CD14-positive monocyte (primary cell): Measurements from ENCODE around the gene RTN1. TPM values are rescaled to one million over a fixed set of nuclear protein-coding genes. Genes with fewer than 3 reads are reported as not detected.

Experiments used
- DNase-seq, 3 donors: peaks; one replicate each; pipeline ENCODE4 v3.0.0-alpha.2; 2011 to 2022
- H2AFZ ChIP-seq: 2 replicates; pipeline ENCODE4 v1.6.0; 2012; ENCODE audit warnings: mild to moderate bottlenecking, low read depth, low read length, inconsistent platforms; ENCODE audit not compliant: insufficient read depth, poor library complexity, severe bottlenecking
- H3K27ac ChIP-seq, 2 donors: 1 replicate in 1 of 2; 2 replicates in 1 of 2; pipeline ENCODE4 v1.5.1; 2012 to 2013; ENCODE audit warnings: low read length in 2 of 2, control low read depth in 1 of 2, inconsistent platforms in 1 of 2, low read depth in 1 of 2, mild to moderate bottlenecking in 1 of 2
- H3K27me3 ChIP-seq, 2 donors: one replicate each; pipeline versions ENCODE4 v1.6.0 to v1.6.1; 2011 to 2013; ENCODE audit warnings: low read length in 2 of 2; ENCODE audit not compliant: control insufficient read depth in 2 of 2, insufficient read depth in 2 of 2
- H3K36me3 ChIP-seq, 2 donors: replicated peaks in 1 of 2; 1 replicate in 1 of 2; 2 replicates in 1 of 2; pipeline versions ENCODE4 v1.5.1 to v1.6.1; 2012 to 2013; ENCODE audit warnings: low read length in 2 of 2, control low read depth in 1 of 2, inconsistent platforms in 1 of 2, mild to moderate bottlenecking in 1 of 2; ENCODE audit not compliant: insufficient read depth in 2 of 2, control insufficient read depth in 1 of 2
- H3K4me1 ChIP-seq, 2 donors: 1 replicate in 1 of 2; 2 replicates in 1 of 2; pipeline versions ENCODE4 v1.5.1 to v1.6.1; 2012 to 2013; ENCODE audit warnings: low read length in 2 of 2, control low read depth in 1 of 2, inconsistent platforms in 1 of 2, mild to moderate bottlenecking in 1 of 2, moderate library complexity in 1 of 2; ENCODE audit not compliant: insufficient read depth in 2 of 2, control insufficient read depth in 1 of 2
- H3K4me2 ChIP-seq: replicated peaks from 2 replicates; pipeline ENCODE3; 2012; ENCODE audit warnings: low read length, moderate library complexity, mild to moderate bottlenecking; ENCODE audit not compliant: poor library complexity, severe bottlenecking; ENCODE audit errors: extremely low read depth
- H3K4me3 ChIP-seq, 3 experiments: fragments of 200-600 bp in 1 of 3; sonication (generic) in 1 of 3; replicated peaks in 1 of 3; 1 replicate in 2 of 3; 2 replicates in 1 of 3; pipeline ENCODE4 v1.5.1; 2011 to 2013; ENCODE audit warnings: low read length in 3 of 3, mild to moderate bottlenecking in 3 of 3, control low read depth in 2 of 3, low read depth in 2 of 3, inconsistent platforms in 1 of 3, moderate library complexity in 1 of 3
- H3K79me2 ChIP-seq: 2 replicates; pipeline ENCODE4 v1.6.0; 2012; ENCODE audit warnings: mild to moderate bottlenecking, control low read depth, inconsistent platforms, low read length, moderate library complexity; ENCODE audit not compliant: insufficient read depth
- H3K9ac ChIP-seq: 2 replicates; pipeline ENCODE4 v1.6.0; 2017; ENCODE audit warnings: low read length, mild to moderate bottlenecking; ENCODE audit not compliant: insufficient read depth, poor library complexity, severe bottlenecking
- H3K9me3 ChIP-seq, 2 donors: replicated peaks in 1 of 2; 1 replicate in 1 of 2; 2 replicates in 1 of 2; pipeline versions ENCODE4 v1.5.1 to v1.6.1; 2012 to 2013; ENCODE audit warnings: low read length in 2 of 2, control low read depth in 1 of 2; ENCODE audit not compliant: control insufficient read depth in 1 of 2, insufficient read depth in 1 of 2
- H4K20me1 ChIP-seq: 2 replicates; pipeline ENCODE4 v1.6.0; 2012; ENCODE audit warnings: mild to moderate bottlenecking, low read length, control low read depth, moderate library complexity; ENCODE audit not compliant: insufficient read depth
- H3K27ac Mint-ChIP-seq, 7 donors: one replicate each; pipeline ENCODE4 v1.8.0; 2020; ENCODE audit warnings: mild to moderate bottlenecking in 7 of 7, mixed read lengths in 7 of 7, moderate library complexity in 6 of 7, inconsistent platforms in 2 of 7
- H3K27me3 Mint-ChIP-seq, 3 donors: one replicate each; pipeline ENCODE4 v1.8.0; 2021 to 2022; ENCODE audit warnings: low read depth in 3 of 3, mild to moderate bottlenecking in 3 of 3, mixed read lengths in 3 of 3, moderate library complexity in 3 of 3, inconsistent platforms in 1 of 3
- H3K36me3 Mint-ChIP-seq, 2 donors: one replicate each; pipeline ENCODE4 v1.8.0; 2020; ENCODE audit warnings: mixed read lengths in 2 of 2, inconsistent platforms in 1 of 2, mild to moderate bottlenecking in 1 of 2
- H3K4me1 Mint-ChIP-seq: one replicate; pipeline ENCODE4 v1.8.0; 2020; ENCODE audit warnings: mild to moderate bottlenecking, mixed read lengths
- H3K4me3 Mint-ChIP-seq, 2 donors: one replicate each; pipeline ENCODE4 v1.8.0; 2020; ENCODE audit warnings: mild to moderate bottlenecking in 2 of 2, mixed read lengths in 2 of 2, moderate library complexity in 1 of 2
- H3K9me3 Mint-ChIP-seq, 7 donors: one replicate each; pipeline ENCODE4 v1.8.0; 2020 to 2022; ENCODE audit warnings: mixed read lengths in 7 of 7, mild to moderate bottlenecking in 6 of 7, moderate library complexity in 6 of 7, inconsistent platforms in 2 of 7
- WGBS: methylation state at CpG from one replicate; pipeline ENCODE4 v1.1.5; 2013; ENCODE audit warnings: missing lambda C conversion rate; ENCODE audit not compliant: insufficient coverage; 5-methylcytosine and 5-hydroxymethylcytosine counted together
- intact Hi-C, 2 donors: fragments of 100-400 bp; cut with micrococcal nuclease; formaldehyde crosslinking; loops; one replicate each; pipeline versions ENCODE4 v1.15.0 to v1.15.1; 2023
- polyA plus RNA-seq, 3 donors: library from polyadenylated mRNA; depleted of rRNA in 1 of 3; unstranded in 2 of 3; stranded (reverse) in 1 of 3; fragments of 300-500 nt in 2 of 3; fragments of >200 nt in 1 of 3; fragmentation: Illumina TruSeq in 2 of 3; gene quantifications; 1 replicate in 2 of 3; 2 replicates in 1 of 3; pipeline ENCODE4 v1.2.3, GENCODE V29; 2012 to 2021
- TF ChIP-seq, protein P1 (sequence below): fragments of 200-600 bp; IDR thresholded peaks from one replicate; pipeline ENCODE4 v1.8.0; 2022; ENCODE audit warnings: antibody characterized with exemption, mild to moderate bottlenecking

The RTN1 gene
- polyA plus RNA-seq, 3 donors, result 40.2 to 75.1 (median 55.0) TPM

- DNase-seq, result peak; percentile 28 to 70 (median 29)
- Histone ChIP-seq H4K20me1 (peaks cover 66% of the 10 kb centered on the region), H3K27ac (no peak overlapping the region), H3K4me1 (peaks cover 13 to 17% of the 10 kb centered on the region in 2 donors), H3K36me3 (no peaks in the 10 kb centered on the region), H3K27me3 (no peaks in the 10 kb centered on the region), H3K4me3 (no peak overlapping the region), H3K9ac (no peak overlapping the region), H3K9me3 (peaks cover 0 to 10% of the 10 kb centered on the region in 2 donors), H3K4me2 (peak overlapping the region; percentile 3), H3K79me2 (no peaks in the 10 kb centered on the region), H2AFZ (no peak overlapping the region)
- TF ChIP-seq, protein P1, sequence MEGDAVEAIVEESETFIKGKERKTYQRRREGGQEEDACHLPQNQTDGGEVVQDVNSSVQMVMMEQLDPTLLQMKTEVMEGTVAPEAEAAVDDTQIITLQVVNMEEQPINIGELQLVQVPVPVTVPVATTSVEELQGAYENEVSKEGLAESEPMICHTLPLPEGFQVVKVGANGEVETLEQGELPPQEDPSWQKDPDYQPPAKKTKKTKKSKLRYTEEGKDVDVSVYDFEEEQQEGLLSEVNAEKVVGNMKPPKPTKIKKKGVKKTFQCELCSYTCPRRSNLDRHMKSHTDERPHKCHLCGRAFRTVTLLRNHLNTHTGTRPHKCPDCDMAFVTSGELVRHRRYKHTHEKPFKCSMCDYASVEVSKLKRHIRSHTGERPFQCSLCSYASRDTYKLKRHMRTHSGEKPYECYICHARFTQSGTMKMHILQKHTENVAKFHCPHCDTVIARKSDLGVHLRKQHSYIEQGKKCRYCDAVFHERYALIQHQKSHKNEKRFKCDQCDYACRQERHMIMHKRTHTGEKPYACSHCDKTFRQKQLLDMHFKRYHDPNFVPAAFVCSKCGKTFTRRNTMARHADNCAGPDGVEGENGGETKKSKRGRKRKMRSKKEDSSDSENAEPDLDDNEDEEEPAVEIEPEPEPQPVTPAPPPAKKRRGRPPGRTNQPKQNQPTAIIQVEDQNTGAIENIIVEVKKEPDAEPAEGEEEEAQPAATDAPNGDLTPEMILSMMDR, result no peak
- 71% methylated on average over 1 of the region's 3 CpGs for WGBS
- intact Hi-C loops, result no loop called here
- Mint-ChIP-seq H3K4me1 (peaks cover 25% of the 10 kb centered on the region), H3K36me3 (peaks cover 8 to 9% of the 10 kb centered on the region in 2 donors), H3K27ac (peak overlapping the region in 4 of 7 donors; percentile 4 to 33 (median 24)), H3K27me3 (peaks cover 0 to 2% (median 2%) of the 10 kb centered on the region in 3 donors), H3K4me3 (peak overlapping the region in 1 of 2 donors; percentile 22), H3K9me3 (peaks cover 10 to 23% (median 19%) of the 10 kb centered on the region in 7 donors)
Measured at GRCh38 chr14:59739794-59740193, 130.8 kb downstream of the RTN1 start.

DNA sequence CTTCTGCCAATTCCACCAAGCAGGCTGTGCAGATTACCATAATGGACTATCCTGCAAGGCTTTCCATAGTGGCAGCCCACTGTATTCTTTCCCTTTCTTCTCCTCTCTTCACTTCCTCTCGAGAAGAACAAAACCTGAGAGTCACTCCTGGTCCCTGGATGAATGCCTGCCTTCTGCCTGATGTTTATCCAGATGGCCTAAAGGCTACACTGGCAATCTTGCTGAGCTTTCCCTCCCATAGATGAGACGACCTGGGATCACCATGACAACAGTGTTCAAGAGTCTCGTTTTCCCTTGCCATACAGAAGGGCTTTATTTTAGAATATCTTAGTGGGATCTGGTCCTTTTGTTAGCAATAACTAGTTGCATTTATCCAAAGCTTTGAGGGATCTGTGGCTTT is 142.3 kb downstream of the RTN1 start:
- Mint-ChIP-seq H3K36me3 (peaks cover 13 to 18% of the 10 kb centered on the region in 2 donors), H3K4me1 (no peaks in the 10 kb centered on the region), H3K27me3 (no peaks in the 10 kb centered on the region), H3K9me3 (peaks cover 0 to 11% (median 7%) of the 10 kb centered on the region in 7 donors), H3K4me3 (no peak overlapping the region), H3K27ac (no peak overlapping the region)
- TF ChIP-seq, protein P1, result no peak
- intact Hi-C loops, result no loop called here
- Histone ChIP-seq H3K4me1 (no peaks in the 10 kb centered on the region), H3K27ac (no peak overlapping the region), H3K9me3 (peaks cover 0 to 4% of the 10 kb centered on the region in 2 donors), H2AFZ (no peak overlapping the region), H3K36me3 (peaks cover 14 to 29% of the 10 kb centered on the region in 2 donors), H4K20me1 (peaks cover 74% of the 10 kb centered on the region), H3K79me2 (no peaks in the 10 kb centered on the region), H3K4me3 (no peak overlapping the region), H3K9ac (no peak overlapping the region), H3K27me3 (no peaks in the 10 kb centered on the region), H3K4me2 (no peak overlapping the region)
- DNase-seq, result no peak
- 78% methylated on average over 3 of the region's 3 CpGs for WGBS
